Superior temporal gyrus (tissue), 1 donor: ENCODE data around the gene MIEN1.
"Not testable (repeated sequence)": the region's sequence is repeated elsewhere in the genome, so short reads cannot be mapped to it uniquely, and the experiment has no call there.

ENCODE experiments used
- DNase-seq: peaks from one replicate; pipeline ENCODE4 v3.0.0-alpha.2; 2016; ENCODE audit errors: extremely low spot score

MIEN1 gene

DNA sequence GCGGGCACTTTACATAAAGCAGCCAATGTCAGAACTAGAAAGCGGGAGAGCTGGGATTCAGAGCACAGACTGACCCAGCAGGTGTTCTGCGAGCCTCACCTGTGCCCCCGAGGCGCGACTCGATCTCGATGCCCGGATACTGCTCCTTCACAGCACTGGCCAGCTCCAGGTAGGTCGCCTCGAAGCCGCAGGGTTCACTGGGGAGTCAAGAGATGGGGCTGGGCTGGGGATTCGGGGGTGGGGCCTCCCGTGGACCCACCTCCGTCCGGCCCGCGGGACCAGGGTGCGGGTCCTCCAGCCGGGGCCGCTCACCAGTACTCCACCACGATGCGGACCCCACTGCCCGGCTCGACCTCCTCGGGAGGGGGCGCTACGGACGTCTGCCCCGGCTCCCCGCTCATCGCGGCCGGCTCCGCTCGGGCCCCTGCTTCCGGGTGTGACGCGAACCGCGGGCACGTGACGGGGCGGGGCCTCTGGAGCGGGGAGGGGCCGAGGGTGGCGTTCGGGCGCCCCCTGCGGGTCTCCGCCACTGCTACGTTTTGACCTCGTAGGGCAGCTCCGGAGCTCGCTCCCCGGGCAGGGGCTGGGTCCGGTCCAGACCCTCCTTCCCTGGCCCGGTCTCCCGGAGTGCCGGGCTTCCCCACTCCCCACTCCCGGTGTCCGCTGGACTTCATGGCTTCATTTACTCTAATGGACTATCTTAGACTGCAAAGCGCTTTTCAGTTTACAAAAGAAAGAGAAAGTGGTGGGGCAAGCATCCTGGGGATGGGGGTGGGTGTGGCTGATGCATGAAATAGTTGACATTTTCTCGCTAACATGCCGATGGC, at the start of gene MIEN1:
Gene MIEN1 (minus strand): TSS at position 438 of the 827 bp plus-strand sequence. CDS start 37 bp downstream, at position 401.
- peak; percentile 88 for DNase-seq

- DNase-seq, result no peak
These were observed 47.4 kb upstream of the MIEN1 start for GRCh38 chr17:39777534-39778365.

- no peak for DNase-seq
These were observed 45.9 kb upstream of the MIEN1 start for GRCh38 chr17:39776252-39776651.

DNA sequence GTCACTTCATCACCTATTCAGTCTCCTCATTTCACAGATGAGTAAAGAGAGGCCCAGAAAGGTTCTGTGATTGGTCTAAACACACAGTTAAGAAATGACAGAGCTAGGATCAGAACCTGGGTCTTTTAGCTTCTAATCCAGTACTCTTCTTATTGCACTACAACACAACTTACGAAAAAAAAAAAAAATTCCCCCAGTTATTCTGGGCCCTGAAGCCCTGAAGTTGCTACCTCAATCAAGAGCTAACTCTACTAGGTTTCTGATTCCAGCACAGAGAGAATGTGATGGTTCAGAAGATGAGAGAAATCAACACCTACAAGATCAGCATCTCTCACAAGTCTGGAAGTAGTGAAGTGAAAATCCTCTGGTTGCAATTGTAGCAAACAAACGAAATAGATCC, 44.7 kb upstream of the MIEN1 start:
- no peak for DNase-seq

- DNase-seq, result no peak
These were observed 43.7 kb upstream of the MIEN1 start for GRCh38 chr17:39774047-39774446.

DNA sequence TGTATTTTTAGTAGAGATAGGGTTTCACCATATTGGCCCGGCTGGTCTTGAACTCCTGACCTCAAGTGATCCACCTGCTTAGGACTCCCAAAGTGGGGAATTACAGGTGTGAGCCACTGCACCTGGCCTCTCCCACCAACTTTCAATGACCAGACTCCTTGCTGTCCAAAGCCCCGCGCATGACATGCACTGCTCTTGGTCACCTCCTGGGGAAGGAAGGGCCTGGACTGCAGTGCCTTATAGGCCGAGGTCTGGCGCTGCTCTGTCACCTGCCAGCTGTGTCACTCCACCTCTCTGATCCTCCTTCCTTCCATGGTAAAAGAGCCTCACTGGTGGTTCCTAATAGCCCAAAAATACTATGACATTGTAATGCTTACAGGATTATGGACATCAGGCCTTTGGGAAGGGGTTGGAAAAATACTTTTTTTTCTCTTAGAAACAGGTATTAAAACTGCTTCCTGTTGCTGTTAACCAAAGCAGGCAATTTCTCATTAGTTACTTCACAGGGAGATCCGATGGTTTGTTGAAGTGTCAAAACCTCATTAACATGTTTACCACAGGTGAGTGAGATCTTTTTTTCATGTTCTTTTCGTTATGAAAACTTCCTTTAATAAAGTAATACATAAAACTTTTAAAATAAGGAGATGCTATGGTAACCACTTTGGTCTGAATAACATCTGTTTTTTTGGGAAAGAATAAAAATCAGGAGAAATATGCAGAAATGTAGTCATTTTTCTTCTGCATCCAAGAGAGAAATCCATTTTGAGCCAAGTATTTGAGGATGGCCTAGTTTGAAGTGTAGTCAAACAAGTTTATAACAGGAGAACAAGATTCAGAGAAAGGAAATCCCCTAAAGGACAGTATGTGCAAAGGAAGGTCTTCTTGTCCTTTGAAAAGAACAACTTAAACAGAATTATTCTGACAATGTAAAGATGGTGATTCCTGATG, 42.9 kb upstream of the MIEN1 start:
- peak; percentile 26 for DNase-seq

GRCh38 chr17:39772415-39772814, 42.1 kb upstream of the MIEN1 start:
- DNase-seq, result peak; percentile 46

DNA sequence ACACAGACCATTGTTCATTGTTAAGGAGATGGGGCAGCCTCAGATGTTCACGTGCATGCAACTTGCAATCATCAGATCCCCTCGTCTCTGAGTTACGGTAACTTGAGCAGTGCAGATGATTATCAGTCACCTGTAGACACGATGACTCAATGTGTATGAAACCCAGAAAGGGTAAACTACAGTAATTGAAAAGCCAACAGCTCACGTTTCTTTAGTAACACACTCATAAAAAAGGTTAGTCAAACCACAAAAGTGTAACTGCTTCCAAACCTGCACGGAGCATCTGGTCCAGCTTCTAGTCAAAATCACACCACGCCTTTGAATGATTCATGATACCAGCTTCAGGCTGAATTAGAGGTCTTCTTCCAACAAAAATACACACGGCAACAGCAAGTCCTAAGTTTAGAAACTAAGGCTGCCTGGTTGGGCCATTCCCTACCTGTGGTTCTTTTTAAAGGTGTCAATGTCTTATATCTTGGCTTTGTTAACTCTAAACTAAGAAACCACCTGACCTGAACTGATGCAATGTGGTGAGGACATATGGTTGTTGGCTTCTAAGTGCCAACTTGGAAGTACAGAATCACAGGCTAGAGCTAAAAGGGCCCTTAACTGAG, 39.7 kb upstream of the MIEN1 start:
- DNase-seq, result peak; percentile 58

DNA sequence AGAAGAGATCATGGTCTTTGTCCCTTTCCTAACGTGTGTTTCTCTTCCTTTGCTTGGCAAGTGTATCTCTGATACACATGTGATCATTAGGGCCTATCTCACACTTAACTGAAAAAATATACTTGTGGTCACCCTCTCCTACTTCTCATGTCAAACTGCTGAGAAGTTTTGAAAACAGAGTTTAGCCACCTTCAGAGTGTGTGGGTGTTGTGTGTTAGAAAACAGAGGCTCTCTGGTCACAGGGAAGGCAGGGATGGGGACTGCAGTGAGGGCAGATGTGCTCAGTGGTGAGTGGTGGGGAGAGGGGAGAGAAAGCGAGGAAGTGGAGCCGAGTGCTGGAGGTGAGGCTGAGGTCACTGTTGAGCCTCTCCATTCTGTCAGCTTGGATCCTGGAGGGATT, 36.8 kb upstream of the MIEN1 start:
- no peak for DNase-seq

DNA sequence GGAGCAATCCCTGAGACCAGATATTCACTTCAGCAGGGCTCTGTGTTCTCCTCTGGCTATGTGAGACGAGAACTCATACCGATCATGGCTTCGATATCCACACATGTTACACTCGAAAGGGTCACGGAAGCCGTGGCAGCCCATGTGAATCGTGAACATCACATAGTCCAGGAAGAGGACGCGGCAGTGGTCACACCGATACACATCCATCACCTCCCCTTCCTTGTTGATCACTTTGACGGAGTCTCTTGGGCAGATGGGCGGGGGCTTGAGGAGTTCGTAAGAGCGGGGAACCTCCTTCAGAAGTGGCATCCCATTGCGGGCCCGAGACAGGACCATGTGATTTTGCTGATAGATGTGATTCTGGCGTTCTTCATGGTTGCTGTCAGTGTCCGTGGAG, 35.4 kb upstream of the MIEN1 start:
- no peak for DNase-seq

DNA sequence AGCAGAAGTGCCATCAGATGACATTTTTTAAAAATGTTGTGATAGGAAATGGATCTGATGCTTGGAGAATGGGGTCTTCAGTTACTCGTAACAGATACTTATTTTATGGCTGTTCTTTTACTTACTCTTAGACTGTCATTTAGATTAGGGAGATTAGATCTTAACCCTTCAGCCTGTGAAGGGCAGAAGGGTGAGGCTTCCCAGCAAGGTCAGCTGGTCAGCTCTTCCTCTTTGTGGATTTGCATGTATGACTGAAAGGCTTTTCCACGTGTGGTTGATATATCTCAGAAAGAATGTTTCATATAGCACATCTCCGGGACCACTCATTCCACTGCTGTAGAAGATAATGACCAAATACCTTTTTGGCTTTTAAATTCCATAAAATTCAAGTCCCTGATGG, 34.8 kb upstream of the MIEN1 start:
- no peak for DNase-seq

- not testable (repeated sequence) for DNase-seq
These were observed 33.8 kb upstream of the MIEN1 start for GRCh38 chr17:39764171-39764570.

DNA sequence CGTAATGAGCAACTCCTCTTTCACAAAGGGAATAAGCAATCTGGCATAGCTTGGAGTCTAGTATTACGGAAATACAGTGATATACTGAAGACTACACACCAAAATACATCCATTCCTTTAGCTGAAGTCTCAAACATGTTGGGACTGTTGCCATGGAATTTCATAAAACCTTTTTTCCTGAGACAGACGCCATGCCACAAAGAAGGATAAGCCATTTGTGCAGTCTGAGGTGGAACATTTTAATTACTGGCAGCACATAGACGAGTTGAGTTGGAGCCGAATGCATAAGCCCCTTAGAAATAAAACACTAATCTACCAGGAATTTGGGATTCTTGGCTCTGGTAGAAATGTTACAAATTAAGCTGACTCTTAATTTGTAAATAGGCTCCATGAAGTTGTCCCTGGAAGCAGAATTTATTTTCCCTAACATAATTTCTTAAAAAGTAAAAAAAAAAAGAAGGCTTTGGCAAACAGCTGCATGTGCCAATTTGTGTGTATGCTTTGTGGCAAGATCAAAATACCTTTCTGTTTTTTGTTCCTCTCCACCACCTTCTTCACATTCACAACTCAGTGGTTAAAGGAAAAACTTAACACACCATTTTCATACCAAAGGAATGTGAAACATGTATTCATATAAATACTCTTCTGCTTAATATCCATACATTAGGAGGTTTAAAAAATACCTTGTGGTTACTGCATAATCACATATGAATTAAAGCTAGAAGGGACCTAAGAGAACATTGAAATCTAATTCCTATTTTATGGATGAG, 32.9 kb upstream of the MIEN1 start:
- DNase-seq, result no peak

DNA sequence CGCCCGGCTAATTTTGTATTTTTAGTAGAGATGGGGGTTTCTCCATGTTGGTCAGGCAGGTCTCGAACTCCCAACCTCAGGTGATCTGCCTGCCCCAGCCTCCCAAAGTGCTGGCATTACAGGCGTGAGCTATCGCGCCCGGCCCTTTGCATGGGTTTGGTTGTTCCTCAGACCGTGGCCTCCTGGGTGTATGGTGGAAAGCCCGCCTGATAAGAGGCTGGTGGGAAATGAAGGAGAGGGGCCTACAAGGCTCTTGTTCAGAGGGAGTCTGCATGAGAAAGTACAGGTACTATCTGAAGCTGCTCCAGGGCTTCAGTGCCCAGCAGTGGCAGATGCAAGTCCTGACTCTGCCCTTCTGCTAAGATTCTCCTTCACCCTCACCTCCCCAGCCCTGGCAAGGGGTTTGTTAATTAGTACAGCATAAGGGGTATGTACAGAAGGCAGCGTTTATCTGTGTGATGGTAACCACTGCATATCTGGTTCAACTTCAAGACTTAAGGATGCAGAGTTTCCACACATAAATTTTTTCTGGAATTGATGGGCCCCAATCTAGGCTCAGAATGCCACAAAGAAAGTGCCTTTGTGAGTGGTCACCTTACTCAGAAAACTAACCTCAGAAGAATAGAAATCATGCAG, 31.6 kb upstream of the MIEN1 start:
- DNase-seq, result no peak

- no peak for DNase-seq
These were observed 28.9 kb upstream of the MIEN1 start for GRCh38 chr17:39759204-39759603.

GRCh38 chr17:39757931-39758873, 27.9 kb upstream of the MIEN1 start:
- DNase-seq, result no peak

DNA sequence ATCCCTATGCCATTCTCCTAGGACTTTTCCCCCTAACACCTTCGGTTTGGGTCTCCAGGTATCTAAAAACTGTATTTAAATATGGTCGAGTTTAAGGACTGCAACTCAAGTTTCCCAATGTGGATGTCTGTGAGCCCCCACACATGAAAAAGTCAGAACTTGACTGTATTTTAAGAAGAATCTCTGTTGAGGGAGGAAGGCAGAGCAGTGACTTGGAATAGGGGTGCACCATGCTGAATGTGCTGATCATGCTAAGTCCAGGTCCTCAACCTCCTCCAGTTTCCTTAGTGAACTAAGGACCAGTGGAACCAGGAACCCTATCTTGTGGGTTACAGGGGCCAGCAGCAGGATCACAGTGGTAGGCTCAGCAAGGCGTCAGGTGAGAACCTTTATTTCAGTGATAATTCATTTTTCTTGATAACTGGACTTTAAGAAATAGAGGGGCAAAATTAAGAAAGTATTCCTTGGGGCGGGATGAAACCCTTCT, 26.9 kb upstream of the MIEN1 start:
- DNase-seq, result no peak

GRCh38 chr17:39756380-39757079, 26.2 kb upstream of the MIEN1 start:
- no peak for DNase-seq
